GM18498 (cell line): ENCODE results near the gene FBXO4.

Experiments used
- ATAC-seq: cut with Tn5 transposase; IDR thresholded peaks from one replicate; pipeline ENCODE4 v1.9.1; 2021; ENCODE audit warnings: mild to moderate bottlenecking, moderate library complexity; ENCODE audit not compliant: unreplicated experiment

Gene FBXO4

GRCh38 chr5:41924872-41925554 lies at the start of gene FBXO4:
Gene FBXO4 (plus strand): TSS chr5:41925281. CDS start chr5:41925310, 29 bp downstream.
- ATAC-seq, result peak; percentile 96

- ATAC-seq, result no peak
These were observed 48.4 kb upstream of the FBXO4 start for GRCh38 chr5:41876678-41877077.

- ATAC-seq, result no peak
These were observed 47.7 kb upstream of the FBXO4 start for GRCh38 chr5:41877408-41877807.

- ATAC-seq, result peak; percentile 46
These were observed 46.9 kb upstream of the FBXO4 start for GRCh38 chr5:41878173-41878572.

- peak; percentile 51 for ATAC-seq
These were observed 46.2 kb upstream of the FBXO4 start for GRCh38 chr5:41878643-41879478.

GRCh38 chr5:41882765-41883164 lies 42.3 kb upstream of the FBXO4 start:
- ATAC-seq, result no peak

- ATAC-seq, result no peak
These were observed 41.8 kb upstream of the FBXO4 start for GRCh38 chr5:41883243-41883642.

GRCh38 chr5:41883936-41884335 lies 41.1 kb upstream of the FBXO4 start:
- ATAC-seq, result no peak

GRCh38 chr5:41885286-41885685 lies 39.8 kb upstream of the FBXO4 start:
- peak; percentile 68 for ATAC-seq

GRCh38 chr5:41891066-41891707 lies 33.9 kb upstream of the FBXO4 start:
- peak; percentile 50 for ATAC-seq

- ATAC-seq, result no peak
These were observed 33.0 kb upstream of the FBXO4 start for GRCh38 chr5:41892031-41892430.

GRCh38 chr5:41893074-41893851 lies 31.8 kb upstream of the FBXO4 start:
- ATAC-seq, result peak; percentile 75

GRCh38 chr5:41896230-41896629 lies 28.9 kb upstream of the FBXO4 start:
- ATAC-seq, result no peak

- no peak for ATAC-seq
These were observed 21.6 kb upstream of the FBXO4 start for GRCh38 chr5:41903382-41903891.

- ATAC-seq, result peak; percentile 99
These were observed 20.9 kb upstream of the FBXO4 start, which contains the start of gene RIMOC1 for GRCh38 chr5:41903892-41904799. Gene RIMOC1 (plus strand): TSS chr5:41904344. CDS start chr5:41904368, 24 bp downstream.

- no peak for ATAC-seq
These were observed 18.9 kb upstream of the FBXO4 start for GRCh38 chr5:41906151-41906550.

GRCh38 chr5:41908374-41909079 lies 16.6 kb upstream of the FBXO4 start:
- no peak for ATAC-seq

- ATAC-seq, result peak; percentile 63
These were observed 7.0 kb upstream of the FBXO4 start for GRCh38 chr5:41918105-41918504.

- ATAC-seq, result no peak
These were observed 3.9 kb upstream of the FBXO4 start for GRCh38 chr5:41921166-41921565.
